A673 (cell line): Measurements from ENCODE around the gene LSM2. TPM values are rescaled to one million over a fixed set of nuclear protein-coding genes. Genes with fewer than 3 reads are reported as not detected.

Experiments used
- BruUV-seq: library from RNA; stranded (reverse); fragments of 400-500 nt; replicated peaks from 2 replicates; lab custom pipeline; 2021; lab: Mats Ljungman, UMichigan
- CTCF ChIA-PET: fragments of 300-600 bp; sonication (Branson Sonifier 250); formaldehyde crosslinking; loops from one replicate; lab custom pipeline; 2022; ENCODE audit warnings: antibody characterized with exemption; lab: Charles Lee
- POLR2A ChIA-PET: fragments of 300-600 bp; sonication (Branson Sonifier 250); formaldehyde crosslinking; loops from one replicate; lab custom pipeline; 2022; ENCODE audit warnings: antibody characterized with exemption; ENCODE audit not compliant: low non-redundant PET; lab: Charles Lee
- DNase-seq: peaks from one replicate; pipeline ENCODE4 v3.0.0-alpha.2; 2015; ENCODE audit warnings: low spot score
- H3K27ac ChIP-seq: fragments of 200-600 bp; sonication (generic); 2 replicates; pipeline ENCODE4 v1.5.1; 2016; ENCODE audit warnings: mixed run types, low read depth, mild to moderate bottlenecking, mixed read lengths, antibody characterized with exemption, low read length; ENCODE audit not compliant: poor library complexity, severe bottlenecking
- H3K27me3 ChIP-seq: fragments of 200-600 bp; sonication (generic); replicated peaks from 2 replicates; pipeline ENCODE4 v1.6.1; 2017; ENCODE audit warnings: mixed run types, low read depth, mild to moderate bottlenecking, mixed read lengths, antibody characterized with exemption, low read length; ENCODE audit not compliant: insufficient read depth, poor library complexity
- H3K36me3 ChIP-seq: fragments of 200-600 bp; sonication (generic); 2 replicates; pipeline ENCODE4 v1.6.1; 2016; ENCODE audit warnings: mixed run types, mild to moderate bottlenecking, mixed read lengths, antibody characterized with exemption, low read length; ENCODE audit not compliant: insufficient read depth, poor library complexity, severe bottlenecking
- H3K4me1 ChIP-seq: fragments of 200-600 bp; sonication (generic); 2 replicates; pipeline ENCODE4 v1.6.1; 2017; ENCODE audit warnings: mixed run types, mild to moderate bottlenecking, mixed read lengths, antibody characterized with exemption, low read length; ENCODE audit not compliant: insufficient read depth, poor library complexity, severe bottlenecking
- H3K4me3 ChIP-seq: fragments of 200-600 bp; sonication (generic); 2 replicates; pipeline ENCODE4 v1.5.1; 2016; ENCODE audit warnings: low read depth, mixed run types, mild to moderate bottlenecking, mixed read lengths, low read length; ENCODE audit not compliant: poor library complexity, severe bottlenecking
- H3K9me3 ChIP-seq: fragments of 200-600 bp; sonication (generic); 2 replicates; pipeline ENCODE4 v1.6.1; 2016; ENCODE audit warnings: mixed run types, low read depth, mild to moderate bottlenecking, mixed read lengths, antibody characterized with exemption, low read length; ENCODE audit not compliant: poor library complexity, severe bottlenecking
- CTCF ChIP-seq: fragments of 300-800, 200-600 bp; sonication (generic); conservative IDR thresholded peaks from 2 replicates; pipeline ENCODE4 v1.5.1; 2017; ENCODE audit warnings: low read depth, mild to moderate bottlenecking, antibody characterized with exemption, low read length, moderate library complexity, mixed read lengths
- EZH2 ChIP-seq: fragments of 200-600 bp; sonication (generic); IDR thresholded peaks from 2 replicates; pipeline ENCODE4 v1.6.1; 2017; ENCODE audit warnings: borderline replicate concordance, low read depth, mild to moderate bottlenecking, mixed read lengths, antibody characterized with exemption, low read length; ENCODE audit not compliant: poor library complexity, severe bottlenecking
- intact Hi-C: fragments of 100-400 bp; cut with micrococcal nuclease; formaldehyde crosslinking; loops from one replicate; pipeline ENCODE4 v1.10.0; 2022; ENCODE audit not compliant: unreplicated experiment
- total RNA-seq: library from RNA; stranded (reverse); gene quantifications from 2 replicates; pipeline ENCODE4 v1.2.3, GENCODE V29; 2021

LSM2 gene
- total RNA-seq, 1 experiment from 2014 or later = 99.8 TPM

GRCh38 chr6:31758281-31758680, 48.5 kb downstream of the LSM2 start:
- ChIA-PET CTCF (interaction anchor here (1.5 kb wide), 1 partner anchor 11 kb away, joined by 4 read pairs; no protein-coding TSS in a partner anchor), POLR2A (no interaction called here)
- intact Hi-C loops = no loop called here
- Histone ChIP-seq H3K4me1 (no peaks in the 10 kb centered on the region), H3K27me3 (no peaks in the 10 kb centered on the region), H3K36me3 (peaks cover 53% of the 10 kb centered on the region), H3K27ac (no peak overlapping the region), H3K9me3 (no peaks in the 10 kb centered on the region), H3K4me3 (no peak overlapping the region)
- DNase-seq = no peak
- no peak for TF ChIP-seq EZH2
- TF ChIP-seq CTCF = no peak
- BruUV-seq = no TSS peak

- TF ChIP-seq EZH2 (no peak), CTCF (no peak)
- intact Hi-C loops = no loop called here
- BruUV-seq = no TSS peak
- no peaks in the 10 kb centered on the region for H3K4me1 ChIP-seq
- H3K9me3 ChIP-seq = no peaks in the 10 kb centered on the region
- DNase-seq = no peak
- no peak overlapping the region for H3K4me3 ChIP-seq
- CTCF ChIA-PET = no interaction called here
- H3K27ac ChIP-seq = no peak overlapping the region
- peaks cover 15% of the 10 kb centered on the region for H3K36me3 ChIP-seq
- POLR2A ChIA-PET = no interaction called here
- no peaks in the 10 kb centered on the region for H3K27me3 ChIP-seq
Observed at GRCh38 chr6:31752739-31753319, 53.9 kb downstream of the LSM2 start.

GRCh38 chr6:31750411-31751022, 56.2 kb downstream of the LSM2 start:
- no peaks in the 10 kb centered on the region for H3K9me3 ChIP-seq
- CTCF ChIA-PET = no interaction called here
- TF ChIP-seq CTCF (no peak), EZH2 (no peak)
- no peak overlapping the region for H3K4me3 ChIP-seq
- no TSS peak for BruUV-seq
- H3K27ac ChIP-seq = no peak overlapping the region
- H3K36me3 ChIP-seq = peaks cover 24% of the 10 kb centered on the region
- intact Hi-C loops = no loop called here
- no peaks in the 10 kb centered on the region for H3K27me3 ChIP-seq
- DNase-seq = no peak
- H3K4me1 ChIP-seq = no peaks in the 10 kb centered on the region
- POLR2A ChIA-PET = no interaction called here
